Measurements from ENCODE around the gene UGT1A7.

The UGT1A7 gene

DNA sequence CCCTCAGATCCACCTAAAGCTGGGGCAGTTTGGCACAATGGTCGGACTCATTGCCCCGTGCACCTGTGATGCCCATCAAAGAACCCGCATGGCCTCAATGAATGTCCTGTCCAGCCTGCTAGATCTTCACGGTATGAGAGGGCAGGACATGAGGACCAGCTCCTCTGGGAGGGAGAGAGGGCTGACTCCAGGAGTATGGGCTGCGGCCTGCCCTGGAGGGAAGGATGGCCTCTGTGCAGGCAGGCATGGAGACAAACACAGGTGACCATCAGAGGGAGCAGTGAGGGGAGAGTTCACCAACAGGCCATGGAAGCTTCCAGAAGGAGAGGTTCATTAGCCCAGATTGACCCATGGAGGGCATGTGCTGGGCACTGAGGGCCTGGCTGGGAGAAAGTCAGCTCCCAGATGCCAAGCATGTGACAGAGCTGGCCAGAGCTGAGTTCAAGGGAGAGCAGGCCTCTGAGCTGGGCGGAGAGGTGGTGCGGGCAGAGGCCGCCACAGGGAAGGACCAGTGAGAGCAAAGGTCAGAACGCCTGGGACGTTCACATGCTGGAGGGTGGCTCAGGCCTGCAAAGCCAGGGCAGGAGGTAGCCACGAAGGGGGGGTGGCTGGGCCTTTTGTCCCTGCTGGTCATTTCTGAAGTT, 136.4 kb downstream of the UGT1A7 start:
- no peak for DNase-seq (ENCODE audit: low spot score)

DNA sequence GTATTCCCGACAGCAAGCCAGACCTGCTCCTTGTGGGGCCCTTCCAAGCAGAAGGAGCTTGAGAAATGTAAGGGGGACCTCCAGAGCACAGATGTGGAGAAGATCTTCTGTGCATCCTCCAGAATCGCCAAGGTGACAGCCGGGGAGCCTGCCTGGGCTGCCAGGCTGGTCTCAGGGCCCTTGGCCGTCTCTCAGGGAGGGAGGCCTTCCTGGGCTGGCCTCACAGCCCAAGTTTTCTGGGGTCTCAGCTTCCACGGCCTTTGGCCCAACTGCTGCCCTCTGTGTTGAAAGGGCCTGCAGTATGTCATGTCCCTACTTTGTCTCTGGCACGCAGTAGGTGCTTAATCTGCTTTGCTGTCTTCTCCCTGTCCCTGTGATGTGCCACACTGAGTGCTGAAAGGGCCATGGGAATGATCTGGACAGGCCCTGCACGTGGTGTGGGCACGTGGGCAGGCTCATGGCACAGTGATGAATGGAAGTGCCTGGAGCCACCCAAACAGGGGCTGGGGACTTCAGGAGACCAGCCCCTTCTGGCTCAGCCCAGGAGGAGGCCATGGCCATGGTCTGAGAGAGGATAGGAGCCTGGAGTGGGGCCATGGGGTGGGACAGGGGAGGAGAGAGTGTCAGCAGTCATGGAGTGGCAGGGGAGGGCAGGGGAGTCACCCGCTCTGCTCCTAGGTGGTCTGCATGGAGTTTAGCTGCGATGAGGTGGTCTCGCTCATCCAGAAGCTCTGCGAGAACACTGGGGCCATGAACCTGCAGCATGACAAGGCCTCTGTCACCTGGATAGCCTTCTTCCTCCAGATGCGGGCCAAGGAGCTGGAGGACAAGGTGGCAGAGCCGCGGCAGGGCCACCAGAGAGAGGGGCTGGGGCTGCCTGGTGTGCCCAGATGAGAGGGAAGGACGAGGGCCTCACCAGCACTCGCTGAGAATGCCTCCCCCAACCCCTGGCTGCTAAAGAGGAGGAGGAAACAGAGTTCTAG, 137.2 kb downstream of the UGT1A7 start:
- DNase-seq (ENCODE audit: low spot score): no peak

DNA sequence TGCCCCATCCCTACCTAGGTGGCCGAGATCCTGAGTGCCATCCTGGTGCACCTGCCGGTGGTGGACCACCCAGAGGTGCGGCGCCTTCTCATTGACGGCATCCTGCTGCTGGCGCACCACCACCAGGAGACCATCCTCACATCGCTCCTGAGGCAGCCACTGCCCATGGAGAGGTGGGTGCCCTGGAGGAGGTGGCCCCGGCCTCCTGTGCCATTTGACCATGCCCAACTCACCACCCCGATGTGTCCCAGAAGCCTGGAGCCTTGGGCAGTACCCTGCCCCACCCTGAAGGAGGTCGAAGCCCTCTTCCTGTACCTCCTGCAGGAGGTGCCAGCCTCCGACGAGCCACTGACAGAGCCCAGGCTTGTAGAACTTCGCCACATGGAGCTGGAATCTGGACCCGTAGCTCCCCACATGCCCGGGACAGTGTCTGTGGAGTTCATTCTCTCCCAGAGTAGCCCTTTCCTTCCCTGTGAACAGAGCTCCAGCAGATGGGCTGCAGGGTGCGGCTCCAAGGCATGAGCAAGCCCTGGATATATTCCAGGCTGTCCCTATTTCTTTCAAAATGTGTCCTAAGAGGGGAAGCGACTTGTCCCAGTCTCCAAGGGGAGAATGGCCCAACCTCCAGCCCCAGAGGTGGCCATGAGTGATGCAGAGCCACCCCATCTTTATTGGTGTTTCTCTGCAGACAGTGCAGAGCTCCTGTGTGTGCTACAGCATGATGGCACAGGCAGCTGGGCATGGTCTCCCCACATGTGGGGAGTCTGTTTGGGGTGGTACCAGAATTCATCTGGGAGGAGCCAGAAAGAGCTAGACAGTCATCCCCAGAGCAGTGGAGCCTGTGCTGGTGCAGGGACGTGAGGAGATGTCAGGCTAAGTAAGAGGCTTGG, 138.4 kb downstream of the UGT1A7 start:
- DNase-seq (ENCODE audit: low spot score): no peak

DNA sequence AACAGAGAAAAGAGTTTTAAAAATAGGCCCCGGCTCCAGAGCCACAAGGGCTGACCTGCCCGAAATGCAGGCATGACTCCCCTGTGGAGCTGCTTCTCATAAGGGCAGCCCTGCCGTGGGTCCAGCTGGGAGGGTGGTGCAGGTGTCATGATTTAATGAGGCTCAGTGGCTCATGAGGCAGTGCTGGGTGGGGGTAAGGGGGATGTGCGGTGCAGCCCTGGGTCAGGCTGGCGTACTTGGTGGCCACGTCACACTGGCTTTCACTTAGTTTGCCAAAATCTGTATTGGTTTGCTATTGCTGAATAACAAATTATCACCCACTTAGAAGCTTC, 139.0 kb downstream of the UGT1A7 start:
- no peak for DNase-seq (ENCODE audit: low spot score)

DNA sequence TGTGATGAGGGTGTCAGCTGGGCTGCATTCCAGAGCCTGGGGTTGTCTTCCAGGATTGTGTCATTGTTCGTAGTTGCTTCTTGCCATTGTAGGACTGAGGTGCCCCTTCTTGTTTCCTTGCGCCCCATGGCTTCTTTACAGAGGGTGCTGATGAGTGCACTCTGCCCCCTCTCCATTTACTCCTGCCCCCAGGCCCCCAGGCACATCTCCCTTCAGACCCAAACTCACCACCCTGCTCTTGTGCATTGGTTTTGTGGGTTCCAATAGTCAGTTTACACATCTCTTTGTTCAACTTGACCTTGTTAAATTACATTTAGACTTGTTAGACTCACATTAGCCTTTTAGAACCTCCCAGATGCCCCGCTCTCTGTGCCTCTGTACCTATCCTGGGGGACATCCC, 139.5 kb downstream of the UGT1A7 start:
- DNase-seq (ENCODE audit: low spot score): no peak

DNA sequence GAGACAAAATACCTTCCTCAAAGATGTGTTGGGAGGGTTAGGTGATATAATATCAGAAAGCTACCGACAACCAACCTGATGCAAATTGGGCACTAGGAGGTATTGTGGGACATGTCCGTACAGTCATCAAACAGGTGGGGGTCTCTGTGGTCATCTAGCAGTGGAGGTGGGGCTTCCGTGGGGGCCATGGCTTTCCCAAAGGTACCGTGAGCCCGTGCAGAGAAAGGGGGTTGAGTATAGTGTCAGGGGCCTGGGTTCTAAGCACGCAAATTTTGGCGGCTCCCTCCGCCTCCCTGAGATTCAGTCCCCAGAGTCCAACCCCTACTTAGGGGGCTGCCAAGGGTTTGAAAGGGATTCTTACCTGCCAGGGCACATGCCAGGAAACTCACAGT, 140.0 kb downstream of the UGT1A7 start:
- DNase-seq (ENCODE audit: low spot score): no peak

DNA sequence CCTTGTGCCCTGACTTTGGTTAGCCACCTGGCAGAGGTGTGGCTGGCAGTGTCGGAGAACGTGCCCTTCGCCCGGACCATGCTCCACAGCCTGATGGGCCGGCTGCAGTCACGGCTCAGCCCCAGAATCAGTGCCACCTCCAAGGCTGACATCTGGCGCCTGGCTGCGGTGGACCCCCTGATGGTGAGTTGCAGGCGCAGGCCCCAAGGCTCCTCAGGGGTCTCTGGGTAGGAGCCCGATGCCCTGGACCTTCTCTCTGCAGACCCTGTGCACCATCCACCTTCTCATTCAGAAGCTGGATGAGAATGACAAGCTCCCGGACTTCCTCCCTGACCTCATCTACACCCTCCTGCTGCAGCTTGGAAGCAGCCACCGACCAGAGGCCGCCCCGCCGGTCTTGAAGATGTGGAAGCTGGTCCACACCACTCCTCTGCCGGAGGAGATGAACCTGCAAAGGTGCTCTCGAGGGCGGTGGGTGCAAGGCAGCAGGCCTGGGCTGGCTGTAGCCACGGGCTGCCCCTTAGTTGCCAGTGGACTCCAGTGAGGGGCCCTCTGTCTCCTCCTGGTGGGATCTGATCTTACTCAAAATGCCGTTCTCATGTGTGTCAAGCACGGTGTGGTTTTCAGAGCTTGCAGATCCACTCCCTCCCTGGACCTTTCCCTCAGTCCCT, 140.5 kb downstream of the UGT1A7 start:
- no peak for DNase-seq (ENCODE audit: low spot score)

All from LoVo (cell line).